Head of caudate nucleus (tissue), 42 donors: ENCODE measurements around the gene JCHAIN.
"Not testable (repeated sequence)": the region's sequence is repeated elsewhere in the genome, so short reads cannot be mapped to it uniquely, and the experiment has no call there.

Experiments
- DNase-seq, 42 donors: peaks; one replicate each; pipeline versions ENCODE4 v3.0.0 to v3.0.0-alpha.2; 2020 to 2021; ENCODE audit warnings: mixed read lengths in 7 of 42
- intact Hi-C: fragments of 100-400 bp; cut with DNase I; formaldehyde crosslinking; loops from one replicate; pipeline ENCODE4 v1.15.0; 2022

The JCHAIN gene

GRCh38 chr4:70666369-70666768, at the start of gene JCHAIN:
JCHAIN (minus strand) TSS chr4:70666508; CDS start chr4:70666490, 18 bp downstream.
- intact Hi-C loops = no loop called here

GRCh38 chr4:70715097-70715496, 48.8 kb upstream of the JCHAIN start:
- no peak for DNase-seq

More at GRCh38 chr4:70666369-70666768, at the start of gene JCHAIN:
- DNase-seq = no peak

GRCh38 chr4:70714079-70714887, 48.0 kb upstream of the JCHAIN start:
- intact Hi-C loops = no loop called here
- no peak for DNase-seq

More at GRCh38 chr4:70715097-70715496, 48.8 kb upstream of the JCHAIN start:
- intact Hi-C loops = no loop called here

- intact Hi-C loops = no loop called here
- DNase-seq = no peak
Measured at GRCh38 chr4:70713453-70714078, 47.3 kb upstream of the JCHAIN start.

GRCh38 chr4:70712604-70713452, 46.5 kb upstream of the JCHAIN start:
- no peak for DNase-seq
- intact Hi-C loops = no loop called here

GRCh38 chr4:70712150-70712549, 45.8 kb upstream of the JCHAIN start:
- no peak for DNase-seq
- intact Hi-C loops = no loop called here

- no peak for DNase-seq
- intact Hi-C loops = no loop called here
Measured at GRCh38 chr4:70711599-70711998, 45.3 kb upstream of the JCHAIN start.

- intact Hi-C loops = loop anchor here (10.0 kb wide), 1 partner anchor 285 kb away; the partner anchor contains the start of gene DCK
- DNase-seq = no peak
Measured at GRCh38 chr4:70709611-70710205, 43.4 kb upstream of the JCHAIN start.

- intact Hi-C loops = loop anchor here (10.0 kb wide), 1 partner anchor 288 kb away; the partner anchor contains the start of gene DCK
- DNase-seq = no peak
Measured at GRCh38 chr4:70706516-70706915, 40.2 kb upstream of the JCHAIN start.

GRCh38 chr4:70706044-70706461, 39.7 kb upstream of the JCHAIN start:
- no peak for DNase-seq
- intact Hi-C loops = loop anchor here (10.0 kb wide), 1 partner anchor 289 kb away; the partner anchor contains the start of gene DCK

GRCh38 chr4:70705183-70706043, 39.1 kb upstream of the JCHAIN start:
- peak; percentile 13 to 84 (median 70) for DNase-seq
- intact Hi-C loops = loop anchor here (2.0 to 10.0 kb wide), 2 partner anchors 17 to 289 kb away; partner anchors contain the start of genes DCK and UTP3

GRCh38 chr4:70704931-70705182, 38.5 kb upstream of the JCHAIN start:
- intact Hi-C loops = loop anchor here (2.0 to 10.0 kb wide), 2 partner anchors 16 to 290 kb away; partner anchors contain the start of genes DCK and UTP3

GRCh38 chr4:70704215-70704930, 38.1 kb upstream of the JCHAIN start:
- intact Hi-C loops = loop anchor here (2.0 to 10.0 kb wide), 2 partner anchors 16 to 290 kb away; partner anchors contain the start of genes DCK and UTP3
- DNase-seq = peak; percentile 28 to 90 (median 77)

More at GRCh38 chr4:70704931-70705182, 38.5 kb upstream of the JCHAIN start:
- DNase-seq = peak in 1 of 42 donors; percentile 18

GRCh38 chr4:70703619-70704214, 37.4 kb upstream of the JCHAIN start:
- peak in 29 of 42 donors; percentile 16 to 78 (median 47) for DNase-seq
- intact Hi-C loops = loop anchor here (2.0 to 10.0 kb wide), 2 partner anchors 15 to 291 kb away; partner anchors contain the start of genes DCK and UTP3

GRCh38 chr4:70702592-70702991, 36.3 kb upstream of the JCHAIN start:
- intact Hi-C loops = loop anchor here (10.0 kb wide), 1 partner anchor 292 kb away; the partner anchor contains the start of gene DCK
- not testable (repeated sequence) for DNase-seq

GRCh38 chr4:70701271-70701670, 35.0 kb upstream of the JCHAIN start:
- intact Hi-C loops = loop anchor here (10.0 kb wide), 1 partner anchor 294 kb away; the partner anchor contains the start of gene DCK
- DNase-seq = no peak
